HG03354 (cell line): ENCODE measurements around the gene HOXC9.

ENCODE experiments used
- ATAC-seq: cut with Tn5 transposase; IDR thresholded peaks from one replicate; pipeline ENCODE4 v1.9.1; 2021; ENCODE audit warnings: mild to moderate bottlenecking; ENCODE audit not compliant: unreplicated experiment, poor library complexity, severe bottlenecking

HOXC9 gene

DNA sequence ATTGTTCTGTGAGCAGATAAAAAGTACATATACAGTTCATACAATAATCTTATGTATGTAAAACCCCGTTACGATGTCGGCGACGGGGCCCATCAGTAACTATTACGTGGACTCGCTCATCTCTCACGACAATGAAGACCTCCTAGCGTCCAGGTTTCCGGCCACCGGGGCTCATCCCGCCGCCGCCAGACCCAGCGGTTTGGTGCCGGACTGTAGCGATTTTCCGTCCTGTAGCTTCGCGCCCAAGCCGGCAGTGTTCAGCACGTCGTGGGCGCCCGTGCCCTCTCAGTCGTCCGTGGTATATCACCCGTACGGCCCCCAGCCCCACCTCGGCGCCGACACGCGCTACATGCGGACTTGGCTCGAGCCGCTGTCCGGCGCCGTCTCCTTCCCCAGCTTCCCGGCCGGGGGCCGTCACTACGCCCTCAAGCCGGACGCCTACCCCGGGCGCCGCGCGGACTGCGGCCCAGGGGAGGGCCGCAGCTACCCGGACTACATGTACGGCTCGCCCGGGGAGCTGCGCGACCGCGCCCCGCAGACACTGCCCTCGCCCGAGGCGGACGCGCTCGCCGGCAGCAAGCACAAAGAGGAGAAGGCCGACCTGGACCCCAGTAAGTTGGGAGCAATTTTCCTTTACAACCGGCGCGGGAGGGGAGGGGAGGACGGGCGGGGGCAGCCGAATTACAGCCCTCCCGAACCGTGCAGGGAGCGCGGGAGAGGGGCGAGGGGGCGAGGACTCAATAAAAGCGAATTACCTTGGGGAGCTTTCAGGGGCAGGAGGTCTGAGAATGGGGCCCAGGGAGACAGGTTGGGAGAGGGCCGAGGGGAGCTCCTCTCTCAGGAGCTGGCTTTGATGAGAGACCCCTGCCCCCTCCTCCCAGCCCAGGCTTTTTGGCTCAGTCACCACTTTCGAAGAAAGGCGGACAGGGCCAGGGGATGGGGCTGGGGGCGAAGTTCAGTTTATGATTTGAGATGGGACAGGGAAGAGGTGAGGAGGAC, at the start of gene HOXC9:
Gene HOXC9 (plus strand): TSS at position 46 of the 999 bp plus-strand sequence. CDS start 28 bp downstream, at position 74.
- no peak for ATAC-seq

DNA sequence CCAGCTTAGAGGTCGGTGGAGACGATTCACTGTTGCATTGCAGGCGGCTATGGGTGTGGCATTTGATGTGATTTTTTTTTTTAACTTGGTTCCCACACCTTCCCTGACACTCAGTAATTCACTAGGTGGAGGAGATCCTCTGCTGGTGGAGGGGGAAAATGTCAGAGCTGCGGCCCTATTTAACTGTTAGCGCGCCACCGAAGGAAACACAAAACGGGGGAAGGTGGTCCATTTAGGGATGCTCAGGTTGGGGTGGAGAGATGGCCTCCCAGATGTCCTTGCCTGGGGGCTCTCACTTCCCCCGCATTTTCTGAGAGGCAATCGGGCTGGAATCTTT, 49.6 kb upstream of the HOXC9 start:
- no peak for ATAC-seq

DNA sequence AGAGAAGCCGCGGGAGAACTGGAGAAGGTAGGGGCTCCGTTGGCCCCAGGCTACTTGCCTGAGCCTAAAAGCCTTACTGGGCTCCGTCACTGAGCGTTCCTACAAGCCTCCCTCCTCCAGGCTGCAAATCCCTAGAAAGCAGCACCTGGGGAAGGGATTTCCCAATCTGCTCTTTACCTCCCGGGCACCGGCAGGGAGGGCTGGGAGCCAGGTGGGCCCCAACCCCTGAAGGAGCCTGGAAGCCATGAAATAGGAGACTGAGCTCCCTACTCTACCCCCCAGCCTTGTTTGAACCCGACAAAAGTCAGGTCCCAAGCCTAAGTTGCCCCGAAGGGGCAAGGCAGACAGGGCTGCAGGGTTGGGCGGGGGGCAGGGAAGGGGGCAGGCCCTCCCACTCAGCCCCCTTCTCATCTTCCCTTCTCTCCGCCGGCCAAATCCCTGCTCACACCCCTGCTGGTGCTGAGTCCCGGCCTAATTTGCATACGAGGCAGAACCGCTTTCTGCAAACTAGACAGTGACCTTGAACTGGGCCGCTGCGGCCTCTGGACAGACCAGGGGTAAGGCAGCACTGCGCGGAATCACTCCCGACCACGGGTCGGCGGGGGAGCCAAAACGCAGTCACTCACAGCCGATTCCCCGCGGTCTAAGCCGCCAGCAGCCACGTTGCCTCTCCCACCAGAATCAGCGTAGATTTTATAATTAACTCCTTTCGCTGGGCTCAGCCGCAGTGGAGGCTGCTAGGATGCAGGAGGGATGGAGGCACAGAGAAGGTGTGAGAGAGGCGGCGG, 49.0 kb upstream of the HOXC9 start:
- no peak for ATAC-seq

DNA sequence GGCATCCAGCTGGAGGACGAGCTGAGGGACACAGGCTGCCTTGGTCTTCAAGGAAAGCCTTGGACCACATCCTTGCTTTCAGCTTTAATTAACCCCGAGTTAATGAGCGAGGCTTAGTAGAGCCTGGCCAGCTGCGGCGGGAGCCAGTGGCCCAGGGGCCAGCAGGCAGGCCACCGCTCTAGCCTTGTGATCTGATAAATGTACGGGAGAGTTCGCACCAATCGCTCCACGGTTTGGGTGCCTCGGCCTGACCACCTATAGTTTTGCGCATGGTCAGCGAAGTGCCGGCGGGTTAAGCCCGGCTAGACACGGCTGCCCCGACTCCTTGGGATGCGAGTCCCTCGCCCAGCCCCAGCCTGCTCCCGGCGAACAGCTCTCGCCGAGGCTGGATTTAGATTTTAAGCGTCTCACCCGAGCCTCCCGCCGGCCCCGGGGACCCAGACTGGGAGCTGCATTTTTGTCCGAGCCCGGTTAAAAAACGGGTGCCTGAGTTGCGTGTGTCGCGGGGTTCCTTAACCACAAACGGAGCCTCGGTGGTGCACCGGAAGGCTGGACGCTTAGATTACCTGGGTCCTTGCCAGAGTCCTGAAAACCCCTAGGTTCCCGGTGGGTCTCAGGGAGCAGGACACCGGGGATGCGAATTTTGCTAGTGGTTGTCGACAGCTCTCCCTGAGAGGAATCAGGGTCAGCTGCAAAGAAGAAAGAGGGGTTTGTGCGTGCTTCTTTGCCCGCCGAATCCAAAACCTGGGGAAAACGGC, 48.2 kb upstream of the HOXC9 start:
- no peak for ATAC-seq

DNA sequence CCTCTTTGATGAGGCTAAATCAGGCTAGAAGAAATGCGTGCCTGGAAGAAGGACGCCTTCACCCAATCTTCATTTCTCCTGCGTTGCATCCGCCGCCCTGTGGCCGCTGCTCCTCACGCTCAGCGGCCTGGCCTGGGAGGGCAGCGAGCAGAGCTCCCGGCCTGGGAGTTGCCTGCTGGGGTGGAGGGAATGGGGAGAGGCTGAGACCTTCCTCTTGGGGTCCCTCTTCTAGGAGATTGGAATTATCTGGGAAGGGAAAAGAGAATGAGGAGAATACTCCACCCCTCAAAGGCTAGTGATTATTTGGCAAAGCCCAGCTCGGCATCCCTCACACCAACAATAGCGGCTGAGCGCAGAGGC, 47.6 kb upstream of the HOXC9 start:
- no peak for ATAC-seq

DNA sequence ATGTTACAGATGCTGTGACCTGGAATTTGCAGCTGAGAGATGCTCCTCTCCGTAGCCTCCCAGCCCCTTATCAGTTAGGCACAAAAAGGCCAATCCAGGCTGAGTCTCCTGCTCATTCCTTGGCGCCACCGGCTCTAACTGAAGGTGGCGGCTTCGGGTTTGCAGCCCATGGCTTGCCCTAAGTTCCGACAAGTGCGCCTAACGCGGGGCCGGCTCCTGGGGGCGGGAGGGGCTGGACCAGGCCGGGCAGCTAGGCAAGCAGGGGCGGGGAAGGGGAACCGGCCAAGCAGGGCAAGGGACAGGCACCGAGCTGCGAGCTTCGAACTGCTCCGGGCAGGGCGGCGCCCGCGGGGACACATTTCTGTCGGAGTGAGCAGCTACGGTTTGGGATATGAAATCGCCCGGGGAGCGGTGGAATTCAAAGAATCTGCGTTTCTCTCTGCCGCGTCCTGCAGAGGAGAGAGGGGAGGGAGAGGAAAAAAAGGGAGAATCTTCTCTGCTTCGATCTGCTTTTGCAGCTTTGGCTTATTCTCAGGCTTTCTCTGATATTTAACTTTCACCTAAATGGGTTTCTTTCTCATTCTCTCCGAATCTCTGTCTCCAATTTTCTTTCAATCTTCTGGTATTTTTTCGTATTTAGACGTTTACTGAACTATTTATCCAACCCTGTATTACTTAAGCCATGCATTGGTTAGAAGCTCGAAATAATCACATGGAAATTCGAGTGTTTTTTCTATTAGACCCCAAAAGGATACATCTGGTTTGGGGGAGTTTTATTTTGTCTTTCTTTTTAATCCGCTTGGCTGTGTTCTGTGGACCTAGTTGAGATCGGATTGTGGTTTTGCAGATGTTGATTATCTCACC, 46.9 kb upstream of the HOXC9 start:
- ATAC-seq = no peak

DNA sequence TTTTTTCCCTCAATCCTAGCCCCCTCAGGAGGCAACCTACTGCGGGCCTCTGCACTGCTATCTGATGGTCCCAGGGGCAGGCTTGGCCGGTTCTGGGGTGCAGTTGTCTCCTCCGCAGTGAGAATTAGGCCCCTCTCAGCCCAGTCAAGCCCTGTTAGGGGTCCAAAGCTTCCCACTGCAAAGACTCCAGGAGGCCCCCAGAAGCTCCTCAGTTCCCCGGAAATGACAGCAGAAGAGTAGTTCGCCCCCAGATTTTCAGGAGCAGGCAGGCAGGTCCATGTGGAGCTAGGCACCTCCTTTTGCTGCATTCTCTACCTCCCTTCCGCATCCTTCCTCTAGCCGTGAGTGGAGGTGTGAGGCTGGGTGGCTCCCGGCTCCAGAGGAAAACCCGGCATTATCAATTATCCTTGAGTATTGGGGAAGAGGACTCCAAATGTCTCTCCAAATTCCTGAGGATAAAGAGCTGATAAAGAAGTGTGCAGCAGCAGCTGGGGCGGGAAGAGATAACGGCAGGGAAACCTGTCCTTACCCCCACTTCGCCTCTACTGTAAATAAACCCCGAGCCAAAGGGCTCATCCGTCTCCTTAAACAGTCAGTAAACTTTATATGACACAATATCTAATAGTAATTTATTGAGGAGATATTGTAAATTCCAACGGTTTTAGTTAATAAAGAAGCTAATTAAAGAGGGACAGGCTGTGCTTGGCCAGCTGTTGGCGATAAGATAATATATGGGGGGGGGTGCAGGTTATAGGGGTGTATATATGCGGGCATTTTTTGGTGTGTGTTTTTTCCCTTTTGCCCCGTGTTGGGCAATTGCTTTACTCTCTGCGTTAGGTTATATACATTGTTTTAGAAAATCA, 45.9 kb upstream of the HOXC9 start:
- no peak for ATAC-seq

DNA sequence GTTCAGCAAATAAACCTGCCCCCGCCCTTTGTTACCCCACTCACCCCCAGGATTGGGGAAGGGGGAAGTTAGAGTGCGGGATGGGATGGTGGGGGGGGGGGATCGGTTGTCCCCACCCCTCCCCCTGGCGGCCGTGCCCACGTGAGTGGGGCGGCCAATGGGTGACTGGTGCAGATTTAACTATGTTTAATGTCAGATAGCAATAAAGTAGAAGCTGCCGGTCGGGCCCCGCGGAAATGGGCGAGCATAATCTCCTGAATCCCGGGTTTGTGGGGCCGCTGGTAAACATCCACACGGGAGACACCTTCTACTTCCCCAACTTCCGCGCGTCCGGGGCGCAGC, 45.3 kb upstream of the HOXC9 start, which contains the start of gene HOXC12:
Gene HOXC12 (plus strand): TSS at position 210 of the 342 bp plus-strand sequence. CDS start 27 bp downstream, at position 237.
- ATAC-seq = no peak

DNA sequence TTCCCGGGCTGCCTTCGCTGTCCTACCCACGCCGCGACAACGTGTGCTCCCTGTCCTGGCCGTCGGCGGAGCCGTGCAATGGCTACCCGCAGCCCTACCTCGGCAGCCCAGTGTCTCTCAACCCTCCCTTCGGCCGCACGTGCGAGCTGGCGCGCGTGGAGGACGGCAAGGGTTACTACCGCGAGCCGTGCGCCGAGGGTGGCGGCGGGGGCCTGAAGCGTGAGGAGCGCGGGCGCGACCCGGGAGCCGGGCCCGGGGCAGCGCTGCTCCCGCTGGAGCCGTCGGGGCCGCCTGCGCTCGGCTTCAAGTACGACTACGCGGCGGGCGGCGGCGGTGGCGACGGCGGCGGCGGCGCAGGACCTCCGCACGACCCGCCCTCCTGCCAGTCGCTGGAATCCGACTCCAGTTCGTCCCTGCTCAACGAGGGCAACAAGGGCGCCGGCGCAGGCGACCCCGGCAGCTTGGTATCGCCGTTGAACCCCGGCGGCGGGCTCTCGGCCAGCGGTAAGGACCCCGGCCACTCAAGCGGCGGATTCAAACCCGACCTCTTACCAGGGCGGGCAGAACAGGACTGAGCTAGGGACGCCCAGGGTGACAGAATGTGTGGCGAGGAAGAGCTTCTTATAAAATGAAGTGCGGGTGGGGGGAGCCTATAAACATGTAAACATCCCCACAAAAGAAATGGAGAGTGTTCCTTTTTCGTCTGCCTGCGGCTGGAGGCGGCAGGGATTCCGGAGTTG, 44.8 kb upstream of the HOXC9 start:
- ATAC-seq = no peak

DNA sequence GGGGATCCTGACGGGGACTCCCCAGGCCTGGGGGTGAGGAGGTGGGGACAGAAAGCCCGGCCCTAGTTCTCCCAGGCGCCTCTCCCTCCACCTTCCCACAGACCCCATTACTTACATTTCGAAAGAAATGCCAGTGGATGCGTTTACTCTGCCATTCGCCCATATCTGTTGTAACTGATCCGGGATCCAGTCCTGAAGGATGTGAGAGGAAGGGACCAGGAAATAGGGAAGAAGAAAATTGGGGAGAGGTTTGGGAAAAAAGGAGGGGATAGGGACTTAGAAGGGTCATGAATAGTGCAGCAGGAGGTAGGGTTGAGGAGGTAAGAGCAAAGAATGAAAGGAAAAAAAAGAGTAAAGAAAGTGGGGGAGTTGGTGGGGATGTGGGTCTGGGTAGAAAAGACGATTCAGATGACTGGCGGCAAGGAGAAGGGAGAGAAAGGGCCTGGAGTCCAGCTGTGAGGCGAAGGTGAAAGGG, 44.1 kb upstream of the HOXC9 start:
- no peak for ATAC-seq

DNA sequence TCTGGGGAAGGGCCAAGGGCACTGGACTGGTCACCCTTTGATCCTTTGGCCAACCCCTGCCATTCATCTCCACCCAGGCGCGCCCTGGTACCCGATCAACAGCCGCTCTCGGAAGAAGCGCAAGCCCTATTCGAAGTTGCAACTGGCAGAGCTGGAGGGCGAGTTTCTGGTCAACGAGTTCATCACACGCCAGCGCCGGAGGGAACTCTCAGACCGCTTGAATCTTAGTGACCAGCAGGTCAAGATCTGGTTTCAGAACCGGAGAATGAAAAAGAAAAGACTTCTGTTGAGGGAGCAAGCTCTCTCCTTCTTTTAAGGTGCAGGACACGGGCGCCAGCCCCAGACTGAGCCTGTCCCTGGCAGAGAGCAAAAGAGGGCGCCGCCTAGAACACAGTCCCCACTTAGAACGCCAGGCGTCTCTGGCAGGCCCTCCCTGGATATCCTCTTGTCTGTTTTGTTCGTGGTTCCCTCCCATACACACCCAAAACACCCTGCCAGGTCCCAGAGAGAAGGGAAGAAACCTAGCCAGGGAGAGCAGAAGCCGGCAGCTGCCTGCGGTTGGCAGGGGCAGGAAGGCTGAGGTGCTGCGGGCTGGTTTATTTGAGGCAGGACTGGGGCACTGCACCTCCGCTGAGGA, 43.6 kb upstream of the HOXC9 start:
- no peak for ATAC-seq

DNA sequence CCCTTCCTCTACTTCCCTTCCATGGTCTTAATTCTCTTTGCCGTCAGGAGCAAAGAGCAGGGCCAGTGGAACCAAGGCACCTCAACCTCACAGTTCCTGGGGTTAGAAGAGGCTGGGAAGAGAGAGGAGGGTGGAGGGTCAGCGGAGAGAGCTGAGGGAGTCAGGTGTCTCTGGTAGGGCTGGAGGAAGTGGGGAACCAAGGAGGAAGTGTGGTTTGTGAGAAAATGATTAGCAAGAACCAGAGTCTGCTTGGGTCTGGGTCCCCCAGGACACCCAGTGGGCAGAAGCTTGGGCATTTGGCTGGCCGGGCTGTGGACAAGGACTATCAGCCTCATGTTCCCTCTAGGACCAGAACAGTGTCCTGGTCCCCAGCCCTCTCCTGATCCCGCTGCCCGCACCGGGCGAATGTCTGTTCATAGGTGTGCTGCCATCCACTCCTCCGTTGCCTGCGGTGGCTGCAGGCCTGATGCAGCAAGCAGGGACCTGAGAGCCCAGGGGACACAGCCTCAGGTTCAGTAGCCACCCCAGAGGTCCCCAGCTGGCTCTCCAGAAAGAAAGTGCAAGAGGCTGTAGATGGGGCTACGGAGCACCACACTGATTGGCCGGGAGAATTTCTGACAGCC, 42.9 kb upstream of the HOXC9 start:
- no peak for ATAC-seq

DNA sequence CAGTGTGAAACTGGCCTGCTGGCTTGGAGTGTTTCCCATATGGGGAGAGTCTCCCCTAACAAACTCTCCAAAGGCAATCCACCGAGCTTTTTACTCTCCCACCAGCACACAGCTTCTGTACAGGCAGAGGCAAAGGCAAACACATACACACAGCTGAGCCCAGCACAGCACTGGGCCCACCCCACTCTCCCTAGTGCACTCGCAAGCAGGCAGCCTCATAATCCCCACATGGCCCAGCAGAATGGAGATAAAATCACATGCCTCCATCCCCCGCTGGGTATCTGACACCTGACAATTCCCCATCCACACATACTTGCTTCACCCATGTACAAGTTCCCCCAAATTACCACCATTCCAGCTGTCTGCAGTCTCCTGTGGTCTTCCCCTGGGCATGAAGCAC, 41.8 kb upstream of the HOXC9 start:
- no peak for ATAC-seq

DNA sequence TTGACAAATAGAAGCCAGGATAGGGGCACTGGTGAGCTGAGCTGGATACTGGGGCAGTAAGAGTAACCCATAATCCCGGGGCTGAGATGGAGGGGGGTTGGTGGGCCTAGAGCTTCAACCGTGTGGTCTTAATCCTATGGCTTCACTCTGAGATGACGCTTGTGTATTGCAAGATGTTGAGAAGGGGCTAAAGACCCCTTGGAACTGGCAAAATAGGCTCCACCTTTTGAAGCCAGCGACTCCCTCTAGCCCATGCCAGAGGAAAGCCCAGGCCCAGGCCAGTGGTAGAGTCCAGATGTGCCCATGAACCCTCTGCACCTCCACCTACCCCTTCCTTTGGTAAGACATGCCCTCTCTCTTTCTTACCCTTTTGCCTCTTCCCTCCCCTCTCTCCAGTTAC, 40.6 kb upstream of the HOXC9 start:
- ATAC-seq = no peak

DNA sequence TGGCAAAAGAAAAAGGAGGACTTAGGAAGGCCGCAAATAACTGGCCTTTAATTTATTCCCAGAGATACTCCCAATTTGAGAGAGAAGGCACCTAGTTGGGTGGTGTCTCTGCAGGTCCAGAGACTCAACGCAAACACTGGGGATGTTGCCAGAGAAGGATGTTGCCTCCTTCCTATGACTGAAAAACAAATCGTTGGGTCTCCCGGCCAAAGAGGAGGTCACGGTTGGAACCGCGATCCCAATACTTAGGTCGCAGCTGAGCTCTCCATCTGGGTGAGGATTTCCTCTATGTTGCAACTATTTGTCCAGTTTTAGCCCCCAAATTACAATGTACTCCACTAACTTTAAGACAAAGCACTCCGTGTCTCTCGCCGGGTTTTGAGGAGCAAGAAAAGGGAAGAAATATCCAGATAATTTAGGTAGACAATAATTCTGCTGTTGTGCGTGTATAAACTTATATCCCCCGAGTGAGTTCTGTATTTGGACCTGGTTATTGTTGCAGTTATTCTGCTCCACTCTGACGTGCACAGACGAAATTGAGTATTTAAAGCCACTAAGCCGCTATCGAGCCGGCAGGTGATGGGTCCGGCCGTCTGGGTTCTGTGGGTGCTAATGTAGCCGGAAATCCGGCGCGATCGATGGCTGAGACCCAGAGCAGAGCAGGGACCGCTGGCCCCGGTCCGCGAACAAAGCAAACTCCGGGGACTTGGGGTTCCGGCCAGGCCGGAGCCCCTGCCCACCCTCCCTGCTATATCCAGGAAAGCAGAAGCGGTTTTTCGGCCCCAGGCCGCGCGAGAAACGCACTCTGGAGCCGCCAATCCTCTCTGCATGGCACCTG, 39.6 kb upstream of the HOXC9 start:
- no peak for ATAC-seq
